ENCODE data around the gene FTH1. TPM values are rescaled to one million over a fixed set of nuclear protein-coding genes. Genes with fewer than 3 reads are reported as not detected.
A peak's percentile ranks its signal among the peaks of the same experiment; 100 is the strongest.

FTH1 gene
- total and polyA plus RNA-seq, 2 of the 4 experiments (the other 2 are of a cell fraction): 344 to 2,516 TPM

DNA sequence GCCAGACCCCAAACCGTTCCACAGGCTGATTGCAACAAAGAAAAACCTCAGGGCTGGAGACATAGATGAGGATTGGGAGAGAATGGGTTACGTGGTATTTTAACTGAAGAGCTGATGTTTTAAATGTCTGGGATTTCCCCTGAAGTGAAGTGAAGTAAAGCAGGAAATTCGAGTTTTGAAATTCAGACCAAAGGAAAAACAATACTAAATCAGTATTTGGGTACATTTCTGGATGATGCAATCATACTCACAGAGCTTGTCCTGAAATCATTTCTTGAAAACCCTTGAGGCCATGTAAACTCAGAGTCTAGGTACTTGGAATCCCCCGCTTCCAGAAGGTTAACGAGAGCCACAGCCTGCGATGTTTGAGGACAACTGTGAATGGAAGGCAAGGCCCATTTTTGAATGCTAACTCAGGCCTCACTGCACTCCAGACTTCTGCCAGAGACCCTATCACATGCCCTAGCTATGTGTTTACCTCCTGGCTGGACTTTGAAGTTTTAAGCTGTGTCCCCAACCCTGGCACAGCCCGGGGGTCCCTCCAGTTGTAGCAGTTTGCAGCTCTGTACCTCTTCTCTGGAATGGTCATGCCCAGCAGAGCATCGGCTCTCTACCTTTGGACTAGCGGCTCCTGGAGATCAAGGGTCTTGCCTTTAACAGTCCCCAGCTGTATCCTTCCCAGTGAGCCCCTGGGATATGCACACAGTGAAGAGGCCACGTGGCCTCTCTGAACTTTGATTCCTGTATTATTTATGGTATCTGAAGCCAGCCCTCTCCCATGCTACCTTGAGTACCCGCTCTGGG is 5.4 kb upstream of the FTH1 start:
- CTCF ChIA-PET: interaction anchor here (1.0 to 3.3 kb wide), 5 partner anchors 8 to 176 kb away, joined by 3 to 17 read pairs (median 3); no protein-coding TSS in a partner anchor
- intact Hi-C loops (cut with micrococcal nuclease): no loop called here
- no peaks in the 10 kb centered on the region for H4K20me1 ChIP-seq (ENCODE audit: insufficient read depth, low read length)

More for the DNA sequence above, 5.4 kb upstream of the FTH1 start:
- peak overlapping the region; percentile 99 for H3K27ac ChIP-seq (ENCODE audit: insufficient read depth, low read length)
- H2BK20ac ChIP-seq (ENCODE audit: low read depth, low read length): peak overlapping the region; percentile 99
- H4K8ac ChIP-seq (ENCODE audit: low read depth in 2 of 2, low read length in 2 of 2): peak overlapping the region; percentile 92 to 99
- peaks cover 28% of the 10 kb centered on the region for H3K9me1 ChIP-seq (ENCODE audit: insufficient read depth, low read length)
- no peaks in the 10 kb centered on the region for H3K27me3 ChIP-seq (ENCODE audit: control insufficient read depth, insufficient read depth, low read length)
- peak overlapping the region; percentile 98 for H3K4ac ChIP-seq (ENCODE audit: low read depth, low read length)
- H3K9ac ChIP-seq (ENCODE audit: low read depth, low read length): peak overlapping the region; percentile 83
- H2BK120ac ChIP-seq (ENCODE audit: low read depth, low read length): peak overlapping the region; percentile 100
- POLR2A ChIA-PET (ENCODE audit: unreplicated experiment): interaction anchor here (1.2 kb wide), 1 partner anchor 109 kb away, joined by 3 read pairs; no protein-coding TSS in a partner anchor
- in situ Hi-C loops (cut with MboI; ENCODE audit: low sequenced_read_pairs) (no loop called here), dilution Hi-C loops (cut with HindIII; ENCODE audit: low sequenced_read_pairs, unreplicated experiment) (no loop called here)
- H3K4me2 ChIP-seq (ENCODE audit: low read depth, low read length): peak overlapping the region; percentile 58
- peak overlapping the region; percentile 100 for H4K91ac ChIP-seq (ENCODE audit: insufficient read depth, low read depth, low read length)
- TF ChIP-seq CHD1 (IDR thresholded peaks at IDR 0.05; ENCODE audit: low read depth, low read length): no peak
- TF ChIP-seq MAFK (IDR thresholded peaks at IDR 0.05; ENCODE audit: low read depth, low read length): no peak
- TF ChIP-seq FOS (IDR thresholded peaks at IDR 0.05; ENCODE audit: low read depth, low read length): no peak
- peak; percentile 0; the same call in 1 of the 2 replicates for TF ChIP-seq NFE2L2 (IDR thresholded peaks at IDR 0.05; ENCODE audit: low read depth, low read length)
- TF ChIP-seq, protein P1, sequence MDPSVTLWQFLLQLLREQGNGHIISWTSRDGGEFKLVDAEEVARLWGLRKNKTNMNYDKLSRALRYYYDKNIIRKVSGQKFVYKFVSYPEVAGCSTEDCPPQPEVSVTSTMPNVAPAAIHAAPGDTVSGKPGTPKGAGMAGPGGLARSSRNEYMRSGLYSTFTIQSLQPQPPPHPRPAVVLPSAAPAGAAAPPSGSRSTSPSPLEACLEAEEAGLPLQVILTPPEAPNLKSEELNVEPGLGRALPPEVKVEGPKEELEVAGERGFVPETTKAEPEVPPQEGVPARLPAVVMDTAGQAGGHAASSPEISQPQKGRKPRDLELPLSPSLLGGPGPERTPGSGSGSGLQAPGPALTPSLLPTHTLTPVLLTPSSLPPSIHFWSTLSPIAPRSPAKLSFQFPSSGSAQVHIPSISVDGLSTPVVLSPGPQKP (IDR thresholded peaks at IDR 0.05; ENCODE audit: borderline replicate concordance, low read depth, low read length): no peak
- TF ChIP-seq, protein P2, sequence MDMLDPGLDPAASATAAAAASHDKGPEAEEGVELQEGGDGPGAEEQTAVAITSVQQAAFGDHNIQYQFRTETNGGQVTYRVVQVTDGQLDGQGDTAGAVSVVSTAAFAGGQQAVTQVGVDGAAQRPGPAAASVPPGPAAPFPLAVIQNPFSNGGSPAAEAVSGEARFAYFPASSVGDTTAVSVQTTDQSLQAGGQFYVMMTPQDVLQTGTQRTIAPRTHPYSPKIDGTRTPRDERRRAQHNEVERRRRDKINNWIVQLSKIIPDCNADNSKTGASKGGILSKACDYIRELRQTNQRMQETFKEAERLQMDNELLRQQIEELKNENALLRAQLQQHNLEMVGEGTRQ (IDR thresholded peaks at IDR 0.05; ENCODE audit: low read depth, low read length): no peak
- peak; percentile 40; the same call in 1 of the 2 replicates for TF ChIP-seq POLR2A (IDR thresholded peaks at IDR 0.05; ENCODE audit: low read depth, low read length)
- TF ChIP-seq CEBPB (IDR thresholded peaks at IDR 0.05; ENCODE audit: low read depth, low read length): peak; percentile 98
- H3K23ac ChIP-seq (ENCODE audit: low read depth, low read length): peak overlapping the region; percentile 100
- ATAC-seq (ENCODE audit: low read depth): no peak; the same call in 1 of the 2 replicates
- peaks cover 7 to 38% of the 10 kb centered on the region in 2 experiments for H3K79me1 ChIP-seq (ENCODE audit: low read depth in 1 of 2, low read length in 2 of 2)
- peak overlapping the region; percentile 96 for H3K56ac ChIP-seq (ENCODE audit: extremely low read depth, insufficient read depth, low read length)
- peak overlapping the region; percentile 100; the same call in 2 of the 3 replicates for H2BK15ac ChIP-seq (ENCODE audit: low read depth, low read length)
- peak; percentile 91 for DNase-seq
- peak overlapping the region; percentile 75 for H2AFZ ChIP-seq (replicated peaks; ENCODE audit: low read length, poor library complexity)
- peak overlapping the region; percentile 98 for H3K14ac ChIP-seq (replicated peaks; ENCODE audit: low read depth, low read length)
- no peaks in the 10 kb centered on the region for H3K9me3 ChIP-seq (ENCODE audit: control insufficient read depth, insufficient read depth, low read length)
- H3K18ac ChIP-seq (ENCODE audit: low read depth, low read length): peak overlapping the region; percentile 98
- no peak overlapping the region for H3K4me3 ChIP-seq (ENCODE audit: insufficient read depth, low read depth, low read length)
- peak overlapping the region; percentile 95 for H2AK9ac ChIP-seq (replicated peaks; ENCODE audit: low read depth, low read length, poor library complexity)
- WGBS, 2 experiments (ENCODE audit: extremely low coverage in 2 of 2, insufficient read length in 1 of 2): 67% methylated on average over 4 of the region's 11 CpGs; no CpG with 5 or more reads in 1 of the 2 experiments
- peak overlapping the region; percentile 96 for H2AK5ac ChIP-seq (ENCODE audit: low read depth, low read length)
- no peaks in the 10 kb centered on the region for H3K36me3 ChIP-seq (ENCODE audit: control insufficient read depth, insufficient read depth, low read length)
- BruUV-seq (replicated peaks): no TSS peak
- peak overlapping the region; percentile 97 for H4K5ac ChIP-seq (ENCODE audit: low read depth, low read length)
- H2BK5ac ChIP-seq (ENCODE audit: low read depth, low read length, poor library complexity, severe bottlenecking): peak overlapping the region; percentile 98
- peaks cover 33% of the 10 kb centered on the region for H3K4me1 ChIP-seq (ENCODE audit: control insufficient read depth, insufficient read depth, low read length)

Measured in IMR-90 (cell line).